Non-pigmented ciliary epithelial cell (primary cell): ENCODE data around the gene CASKIN1.
A peak's percentile ranks its signal among the peaks of the same experiment; 100 is the strongest.

ENCODE experiments used
- DNase-seq: peaks from one replicate; pipeline ENCODE4 v3.0.0-alpha.2; 2010; ENCODE audit warnings: low read depth

The CASKIN1 gene

GRCh38 chr16:2233046-2233775 lies 36.8 kb upstream of the CASKIN1 start:
- DNase-seq, result no peak

GRCh38 chr16:2232094-2232990 lies 35.9 kb upstream of the CASKIN1 start:
- DNase-seq, result no peak

- no peak for DNase-seq
Observed at GRCh38 chr16:2231016-2231931, 34.9 kb upstream of the CASKIN1 start.

- no peak for DNase-seq
Observed at GRCh38 chr16:2230376-2230775, 34.0 kb upstream of the CASKIN1 start.

GRCh38 chr16:2229632-2230250 lies 33.3 kb upstream of the CASKIN1 start:
- DNase-seq, result no peak

GRCh38 chr16:2229091-2229490 lies 32.7 kb upstream of the CASKIN1 start:
- no peak for DNase-seq

GRCh38 chr16:2228161-2228824 lies 31.9 kb upstream of the CASKIN1 start:
- DNase-seq, result no peak

- no peak for DNase-seq
Observed at GRCh38 chr16:2226918-2227317, 30.5 kb upstream of the CASKIN1 start.

GRCh38 chr16:2226245-2226793 lies 29.9 kb upstream of the CASKIN1 start:
- no peak for DNase-seq

GRCh38 chr16:2223942-2224486 lies 27.6 kb upstream of the CASKIN1 start:
- DNase-seq, result no peak

GRCh38 chr16:2223221-2223941 lies 27.0 kb upstream of the CASKIN1 start, which contains the start of gene E4F1:
Gene E4F1 (plus strand): TSS chr16:2223591. CDS start chr16:2223614, 23 bp downstream.
- DNase-seq, result peak; percentile 97

- DNase-seq, result no peak
Observed at GRCh38 chr16:2216330-2216729, 19.9 kb upstream of the CASKIN1 start.

GRCh38 chr16:2214719-2214968 lies 18.2 kb upstream of the CASKIN1 start, which contains the start of gene PGP:
Gene PGP (minus strand): TSS chr16:2214840. CDS start chr16:2214777, 63 bp downstream.
- DNase-seq, result no peak

- no peak for DNase-seq
Observed at GRCh38 chr16:2213817-2214718, 17.7 kb upstream of the CASKIN1 start.

- no peak for DNase-seq
Observed at GRCh38 chr16:2212362-2213324, 16.2 kb upstream of the CASKIN1 start.

GRCh38 chr16:2211923-2212347 lies 15.5 kb upstream of the CASKIN1 start:
- no peak for DNase-seq
